ENCODE results near the gene DEPDC5.

DNA sequence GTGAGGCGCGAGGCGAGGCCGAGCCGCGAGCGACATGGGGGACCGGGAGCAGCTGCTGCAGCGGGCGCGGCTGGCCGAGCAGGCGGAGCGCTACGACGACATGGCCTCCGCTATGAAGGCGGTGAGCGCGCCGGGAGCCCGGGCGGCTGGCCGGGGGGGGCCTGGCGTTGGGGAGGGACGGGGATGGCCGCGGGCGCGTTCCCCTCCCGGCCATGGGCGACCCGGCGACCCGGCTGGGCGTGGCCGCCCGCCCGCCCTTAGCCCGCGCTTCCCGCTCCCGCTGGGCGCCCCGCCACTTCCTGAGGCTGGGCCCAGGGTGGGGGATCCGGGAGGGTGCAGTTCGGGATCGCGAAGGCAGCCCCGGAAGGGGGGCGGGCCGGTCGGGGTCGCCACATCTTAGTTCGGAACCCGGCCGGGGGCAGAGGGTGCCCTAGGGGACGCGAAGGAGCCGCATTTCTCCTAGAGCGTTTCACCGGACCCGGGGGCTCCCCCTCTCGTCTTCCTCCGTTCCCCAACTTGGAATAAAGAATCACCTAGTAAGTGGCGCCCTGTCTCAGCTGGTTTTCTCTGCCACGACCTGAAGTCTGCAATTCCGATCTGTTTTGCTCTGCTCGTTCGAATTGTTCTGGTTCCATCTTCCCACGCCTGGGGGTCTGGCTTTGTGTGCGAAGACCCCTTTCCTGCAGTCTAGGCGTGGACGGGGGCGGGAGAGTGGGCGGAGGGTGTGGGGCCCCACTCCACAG, 191.1 kb downstream of the DEPDC5 start:
- TF ChIP-seq, protein P1, sequence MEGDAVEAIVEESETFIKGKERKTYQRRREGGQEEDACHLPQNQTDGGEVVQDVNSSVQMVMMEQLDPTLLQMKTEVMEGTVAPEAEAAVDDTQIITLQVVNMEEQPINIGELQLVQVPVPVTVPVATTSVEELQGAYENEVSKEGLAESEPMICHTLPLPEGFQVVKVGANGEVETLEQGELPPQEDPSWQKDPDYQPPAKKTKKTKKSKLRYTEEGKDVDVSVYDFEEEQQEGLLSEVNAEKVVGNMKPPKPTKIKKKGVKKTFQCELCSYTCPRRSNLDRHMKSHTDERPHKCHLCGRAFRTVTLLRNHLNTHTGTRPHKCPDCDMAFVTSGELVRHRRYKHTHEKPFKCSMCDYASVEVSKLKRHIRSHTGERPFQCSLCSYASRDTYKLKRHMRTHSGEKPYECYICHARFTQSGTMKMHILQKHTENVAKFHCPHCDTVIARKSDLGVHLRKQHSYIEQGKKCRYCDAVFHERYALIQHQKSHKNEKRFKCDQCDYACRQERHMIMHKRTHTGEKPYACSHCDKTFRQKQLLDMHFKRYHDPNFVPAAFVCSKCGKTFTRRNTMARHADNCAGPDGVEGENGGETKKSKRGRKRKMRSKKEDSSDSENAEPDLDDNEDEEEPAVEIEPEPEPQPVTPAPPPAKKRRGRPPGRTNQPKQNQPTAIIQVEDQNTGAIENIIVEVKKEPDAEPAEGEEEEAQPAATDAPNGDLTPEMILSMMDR (IDR thresholded peaks at IDR 0.05 in 4 of 5, conservative IDR thresholded peaks at IDR 0.05 in 1 of 5) = peak in 1 of 5 experiments; percentile 20
- TF ChIP-seq POLR2A (IDR thresholded peaks at IDR 0.05) = no peak

All from gastrocnemius medialis (tissue), 4 donors.